GM19023 (cell line): Measurements from ENCODE around the gene DGKH.
"Not testable (repeated sequence)": the region's sequence is repeated elsewhere in the genome, so short reads cannot be mapped to it uniquely, and the experiment has no call there.

ENCODE experiments used
- ATAC-seq: cut with Tn5 transposase; IDR thresholded peaks from one replicate; pipeline ENCODE4 v1.9.1; 2021; ENCODE audit warnings: mild to moderate bottlenecking, moderate library complexity; ENCODE audit not compliant: unreplicated experiment

Gene DGKH

DNA sequence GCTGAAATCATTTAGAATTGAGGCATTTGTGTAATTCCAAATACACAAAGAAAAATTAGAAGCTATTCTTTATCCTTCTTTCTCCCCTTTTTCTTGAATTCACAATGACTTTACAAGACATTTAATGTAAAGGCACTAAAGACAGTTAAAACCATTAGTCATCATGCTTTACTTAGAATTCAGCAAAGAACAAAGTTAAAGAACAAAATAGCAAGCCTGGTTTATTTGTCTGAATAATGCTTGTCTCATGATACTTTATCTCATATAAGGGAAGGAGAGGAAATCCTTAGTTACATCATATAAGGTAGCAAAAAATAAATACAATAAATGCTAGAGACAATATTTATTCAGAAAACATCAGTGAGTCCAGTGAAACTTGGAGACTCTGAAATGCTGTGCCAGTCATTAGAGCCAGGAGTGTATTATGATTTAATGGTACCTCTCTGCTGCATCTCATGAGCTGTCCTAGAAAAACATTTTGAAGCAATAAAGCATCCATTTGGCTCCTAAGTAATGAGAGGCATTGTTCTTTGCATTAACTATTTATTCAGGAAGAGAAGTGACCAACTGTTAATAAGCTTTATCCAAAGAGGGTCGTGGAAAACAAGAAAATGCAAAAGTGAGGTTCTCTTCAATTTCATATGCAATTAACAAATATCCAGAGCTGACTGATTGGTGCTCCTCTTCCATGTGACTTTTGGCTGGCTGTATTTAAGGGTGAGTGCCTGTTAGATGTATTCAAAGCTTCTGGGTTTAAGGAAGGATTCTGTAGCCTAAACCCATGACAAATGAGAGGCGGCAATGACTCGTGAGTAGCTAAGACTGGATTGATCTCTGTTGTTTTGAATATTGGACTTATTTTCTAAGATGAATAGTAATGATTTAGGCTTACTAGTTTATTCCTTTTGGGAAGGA is 105.0 kb downstream of the DGKH start:
- ATAC-seq, result no peak

DNA sequence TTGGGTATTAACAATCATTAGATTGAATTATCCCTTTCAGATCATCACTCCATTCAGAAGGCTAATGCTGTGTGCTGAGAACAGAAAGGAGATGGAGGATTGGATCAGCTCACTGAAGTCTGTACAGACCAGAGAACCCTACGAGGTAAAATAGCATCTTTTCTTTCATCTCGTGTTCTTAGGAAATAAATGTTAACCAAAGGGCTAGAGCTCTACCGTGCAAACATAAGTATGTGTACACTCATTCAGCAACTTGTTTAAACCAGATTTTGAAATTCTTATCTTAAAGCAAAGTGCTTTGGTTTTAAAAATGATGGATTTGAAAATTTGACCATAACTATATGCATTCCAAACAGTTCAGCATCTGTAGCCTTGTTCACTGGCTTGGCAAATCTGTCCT is 106.8 kb downstream of the DGKH start:
- no peak for ATAC-seq

DNA sequence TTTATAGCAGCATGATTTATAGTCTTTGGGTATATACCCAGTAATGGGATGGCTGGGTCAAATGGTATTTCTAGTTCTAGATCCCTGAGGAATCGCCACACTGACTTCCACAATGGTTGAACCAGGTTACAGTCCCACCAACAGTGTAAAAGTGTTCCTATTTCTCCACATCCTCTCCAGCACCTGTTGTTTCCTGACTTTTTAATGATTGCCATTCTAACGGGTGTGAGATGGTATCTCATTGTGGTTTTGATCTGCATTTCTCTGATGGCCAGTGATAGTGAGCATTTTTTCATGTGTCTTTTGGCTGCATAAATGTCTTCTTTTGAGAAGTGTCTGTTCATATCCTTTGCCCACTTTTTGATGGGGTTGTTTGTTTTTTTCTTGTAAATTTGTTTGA is 114.9 kb downstream of the DGKH start:
- not testable (repeated sequence) for ATAC-seq

DNA sequence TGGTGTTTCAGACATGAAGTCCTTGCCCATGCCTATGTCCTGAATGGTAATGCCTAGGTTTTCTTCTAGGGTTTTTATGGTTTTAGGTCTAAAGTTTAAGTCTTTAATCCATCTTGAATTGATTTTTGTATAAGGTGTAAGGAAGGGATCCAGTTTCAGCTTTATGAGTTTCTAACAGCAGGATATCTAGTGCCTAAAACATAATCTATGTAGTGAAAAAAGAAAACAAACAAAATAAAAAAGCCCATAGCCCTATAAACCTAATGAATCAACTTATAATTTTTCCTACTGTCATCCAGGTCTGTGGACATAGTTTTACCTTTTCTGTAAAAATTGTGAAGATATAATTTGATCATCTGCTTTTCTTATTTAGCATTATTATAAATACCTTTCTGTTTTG is 115.5 kb downstream of the DGKH start:
- not testable (repeated sequence) for ATAC-seq

DNA sequence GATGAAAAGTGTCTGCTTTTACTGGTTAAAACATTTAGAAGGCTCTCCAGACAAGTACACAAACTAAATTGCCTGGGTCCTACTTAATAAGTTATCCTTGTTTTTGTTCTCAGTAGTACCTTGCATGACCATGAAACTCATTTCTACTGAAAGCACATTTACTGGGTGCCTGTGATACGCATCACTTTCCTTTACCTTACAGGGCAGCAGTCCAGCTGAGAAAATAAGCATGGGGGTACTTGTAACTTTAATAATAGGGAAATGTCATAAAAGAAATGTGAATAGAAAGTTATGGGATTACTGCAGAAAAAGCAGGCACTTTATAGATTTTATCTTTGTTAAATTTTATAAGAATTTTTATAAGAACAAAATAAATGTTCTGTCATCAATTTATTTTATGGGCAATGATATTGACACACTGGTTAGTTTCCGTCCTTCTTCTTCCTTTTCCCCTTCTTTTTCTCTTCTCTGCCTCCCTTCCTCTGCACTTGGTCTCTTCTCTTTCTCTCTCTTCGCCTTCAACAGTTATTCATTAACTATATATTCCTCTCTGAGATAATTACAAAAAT is 116.2 kb downstream of the DGKH start:
- ATAC-seq, result no peak

DNA sequence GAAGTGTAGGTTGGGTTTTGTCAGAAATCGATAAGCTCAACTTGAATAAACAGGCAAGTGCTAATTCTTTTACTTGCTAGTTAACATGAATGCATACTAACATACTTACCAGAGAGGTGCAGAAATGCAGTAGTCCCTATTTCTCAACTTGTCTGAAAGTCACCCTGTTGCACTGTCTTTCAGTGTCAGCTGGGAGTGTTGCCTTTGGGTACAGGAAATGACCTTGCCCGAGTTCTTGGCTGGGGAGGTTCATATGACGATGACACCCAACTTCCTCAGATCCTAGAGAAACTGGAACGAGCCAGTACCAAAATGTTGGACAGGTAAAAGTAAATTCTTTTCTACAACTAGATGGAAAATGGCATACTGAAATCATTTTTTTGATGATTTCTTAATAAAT is 120.0 kb downstream of the DGKH start:
- no peak for ATAC-seq

DNA sequence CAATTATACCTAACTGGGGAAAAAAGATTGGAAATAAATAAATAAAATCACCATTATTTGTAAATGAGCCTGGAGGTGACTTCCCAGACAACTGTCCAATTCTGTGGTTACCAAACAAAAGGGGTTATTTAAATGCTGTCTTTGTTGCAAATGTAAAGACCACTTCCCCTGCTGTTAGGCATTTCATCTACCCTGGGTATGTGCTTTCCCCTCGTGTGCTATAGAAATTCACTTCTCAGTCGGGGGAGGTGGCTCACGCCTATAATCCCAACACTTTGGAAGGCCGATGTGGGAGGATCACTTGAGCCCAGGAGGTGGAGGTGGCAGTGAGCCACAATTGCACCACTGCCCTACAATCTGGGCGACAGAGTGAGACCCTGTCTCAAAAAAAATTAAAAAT is 121.6 kb downstream of the DGKH start:
- ATAC-seq, result no peak

DNA sequence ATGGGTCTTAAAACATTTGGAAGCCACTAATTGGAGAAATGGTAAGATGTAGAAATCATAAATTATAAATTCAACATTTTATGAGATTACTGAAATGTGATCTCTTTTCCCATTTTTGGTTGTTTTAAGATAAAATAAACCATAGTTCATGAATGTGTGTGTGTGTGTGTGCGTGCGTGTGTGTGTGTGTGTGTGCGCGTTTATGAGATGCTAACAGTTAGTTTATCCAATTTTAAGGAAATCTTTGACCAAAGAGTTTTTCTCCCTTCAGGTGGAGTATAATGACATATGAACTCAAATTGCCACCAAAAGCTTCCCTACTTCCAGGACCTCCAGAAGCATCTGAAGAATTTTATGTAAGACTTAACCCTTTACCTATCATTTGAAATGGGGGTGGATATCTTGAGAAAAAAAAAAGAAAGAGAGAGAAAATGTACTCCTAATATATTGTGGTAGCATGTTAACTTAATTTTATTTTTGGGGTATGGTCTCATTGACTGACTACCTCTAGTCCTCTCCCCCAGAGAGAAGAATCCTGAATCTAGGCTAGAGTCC is 125.4 kb downstream of the DGKH start:
- no peak for ATAC-seq

DNA sequence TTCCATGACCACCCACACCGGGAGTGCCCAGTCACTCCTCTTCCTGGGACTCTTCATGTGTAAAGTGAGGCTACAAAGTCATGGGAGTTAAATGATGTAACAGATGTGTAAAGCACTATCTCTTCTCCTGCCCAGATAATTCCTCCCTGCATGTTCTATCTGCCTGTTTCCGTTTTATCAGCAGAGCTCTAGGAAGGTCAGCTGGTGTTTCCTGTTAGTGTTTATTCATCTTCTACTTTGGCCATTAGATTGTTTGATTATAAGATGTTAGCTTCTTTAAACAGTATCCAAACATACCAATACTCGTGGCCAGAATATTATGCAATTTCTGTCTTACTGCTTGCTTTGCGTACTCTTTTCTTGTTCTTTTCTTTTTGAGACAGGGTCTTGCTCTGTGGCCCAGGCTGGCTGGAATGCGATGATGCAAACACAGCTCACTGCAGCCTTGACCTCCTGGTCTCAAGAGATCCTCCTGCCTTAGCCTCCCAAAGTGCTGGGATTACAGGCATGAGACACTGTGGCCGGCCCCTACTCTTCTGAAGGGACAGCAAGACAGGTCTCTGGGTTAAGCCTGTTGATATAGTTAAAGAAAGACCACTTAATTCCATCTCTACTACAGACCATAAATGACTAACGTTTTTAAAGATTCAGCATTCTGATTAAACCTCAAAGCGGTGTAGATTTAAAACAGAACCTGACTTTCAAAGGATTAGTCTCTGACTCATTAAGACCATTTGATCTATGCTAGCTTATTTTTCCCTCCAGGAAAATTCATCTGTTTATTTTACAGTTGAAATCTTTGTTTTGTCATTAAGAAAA is 126.1 kb downstream of the DGKH start:
- ATAC-seq, result no peak

DNA sequence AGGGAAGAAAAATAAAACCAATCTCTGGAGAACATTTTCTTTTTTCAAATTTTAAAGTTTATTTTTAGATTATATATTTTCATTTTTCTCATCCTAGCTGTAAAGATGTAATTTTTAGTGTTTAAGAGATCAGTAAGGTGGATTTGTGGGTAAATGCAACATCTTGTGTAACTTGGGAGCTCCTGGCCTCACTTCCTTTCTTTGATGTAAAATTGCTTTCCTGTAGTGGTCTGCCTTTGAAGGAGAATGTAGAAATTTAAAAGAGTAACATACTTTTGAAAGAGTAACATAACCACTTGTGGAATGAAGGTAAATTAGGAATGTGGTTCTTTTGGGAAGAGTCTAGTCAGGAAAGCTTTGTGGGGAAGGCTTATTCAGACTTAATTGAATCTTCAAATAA is 127.8 kb downstream of the DGKH start:
- ATAC-seq, result no peak

DNA sequence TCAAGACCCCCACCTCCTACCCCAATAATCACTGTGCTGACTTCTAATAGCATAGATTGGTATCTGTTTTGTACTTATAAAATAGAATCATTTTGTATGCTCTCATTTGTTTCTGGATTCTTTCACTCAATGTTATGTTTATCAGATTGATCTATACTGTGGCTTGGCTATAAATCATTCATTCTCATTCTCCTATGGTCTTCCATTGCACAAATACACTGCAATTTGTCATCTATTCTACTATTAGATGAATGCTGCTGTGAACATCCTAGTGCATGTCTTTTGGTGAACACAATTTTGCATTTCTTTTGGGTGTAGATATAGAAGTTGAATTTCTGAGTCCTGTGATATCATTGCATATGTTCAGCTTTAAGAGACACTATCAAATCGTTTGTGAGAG is 128.7 kb downstream of the DGKH start:
- no peak for ATAC-seq

DNA sequence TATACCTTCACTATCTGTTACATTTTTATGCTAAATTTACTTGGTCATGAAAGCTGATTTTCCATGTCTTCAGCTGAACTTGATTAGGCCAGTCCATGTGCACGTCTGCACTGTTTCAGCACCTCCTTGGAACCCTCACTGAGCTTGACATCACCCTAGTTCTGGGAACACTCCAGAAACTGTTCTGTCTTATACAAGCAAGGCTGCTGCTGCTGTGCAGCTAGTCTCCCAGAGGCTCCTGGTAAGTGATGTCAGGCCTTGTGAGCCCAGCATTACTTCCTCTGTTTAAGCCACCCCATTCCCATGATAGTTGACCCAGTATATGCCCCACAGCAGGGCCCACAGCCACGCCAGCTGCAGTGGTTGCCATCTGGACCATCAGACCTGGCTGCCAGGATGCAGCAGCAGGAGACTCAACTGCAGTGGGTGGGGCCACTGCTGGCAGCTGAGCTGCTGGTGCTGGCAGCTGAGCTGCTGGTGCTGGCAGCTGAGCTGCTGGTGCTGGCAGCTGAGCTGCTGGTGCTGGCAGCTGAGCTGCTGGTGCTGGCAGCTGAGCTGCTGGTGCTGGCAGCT is 133.0 kb downstream of the DGKH start:
- ATAC-seq, result no peak

DNA sequence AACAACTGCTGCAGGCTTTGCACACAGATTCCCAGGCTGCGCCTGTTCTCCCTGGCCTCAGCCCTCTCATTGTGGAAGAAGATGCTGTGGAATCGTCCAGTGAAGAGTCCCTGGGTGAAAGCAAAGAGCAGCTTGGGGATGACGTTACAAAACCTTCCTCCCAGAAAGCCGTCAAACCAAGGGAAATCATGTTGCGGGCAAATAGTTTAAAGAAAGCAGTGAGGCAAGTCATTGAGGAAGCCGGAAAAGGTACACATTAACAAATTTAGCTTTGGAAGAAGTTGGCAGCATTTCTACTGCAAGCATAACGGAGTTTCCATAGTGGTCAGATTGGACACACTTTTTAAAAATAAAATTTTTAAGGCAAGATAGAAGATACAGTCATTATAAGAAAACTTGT is 140.6 kb downstream of the DGKH start:
- ATAC-seq, result no peak

DNA sequence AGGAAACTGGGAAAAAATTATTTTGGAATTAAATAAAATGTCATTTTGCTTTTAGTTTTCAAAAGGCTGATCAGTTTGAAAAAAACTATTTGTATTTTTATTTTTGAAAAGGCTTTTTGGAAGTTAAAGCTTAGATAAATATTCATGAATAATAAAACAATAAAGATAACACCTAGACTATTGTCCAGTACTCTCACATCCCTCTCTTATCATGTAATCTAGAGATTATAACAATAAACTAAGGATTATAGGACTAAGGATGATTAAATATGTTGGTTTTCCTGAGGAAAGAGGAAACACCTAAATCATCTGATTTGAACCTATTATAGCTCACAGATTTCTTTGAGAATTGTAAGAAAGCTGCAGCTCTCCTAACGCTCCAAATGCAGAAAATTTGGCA is 142.1 kb downstream of the DGKH start:
- no peak for ATAC-seq

DNA sequence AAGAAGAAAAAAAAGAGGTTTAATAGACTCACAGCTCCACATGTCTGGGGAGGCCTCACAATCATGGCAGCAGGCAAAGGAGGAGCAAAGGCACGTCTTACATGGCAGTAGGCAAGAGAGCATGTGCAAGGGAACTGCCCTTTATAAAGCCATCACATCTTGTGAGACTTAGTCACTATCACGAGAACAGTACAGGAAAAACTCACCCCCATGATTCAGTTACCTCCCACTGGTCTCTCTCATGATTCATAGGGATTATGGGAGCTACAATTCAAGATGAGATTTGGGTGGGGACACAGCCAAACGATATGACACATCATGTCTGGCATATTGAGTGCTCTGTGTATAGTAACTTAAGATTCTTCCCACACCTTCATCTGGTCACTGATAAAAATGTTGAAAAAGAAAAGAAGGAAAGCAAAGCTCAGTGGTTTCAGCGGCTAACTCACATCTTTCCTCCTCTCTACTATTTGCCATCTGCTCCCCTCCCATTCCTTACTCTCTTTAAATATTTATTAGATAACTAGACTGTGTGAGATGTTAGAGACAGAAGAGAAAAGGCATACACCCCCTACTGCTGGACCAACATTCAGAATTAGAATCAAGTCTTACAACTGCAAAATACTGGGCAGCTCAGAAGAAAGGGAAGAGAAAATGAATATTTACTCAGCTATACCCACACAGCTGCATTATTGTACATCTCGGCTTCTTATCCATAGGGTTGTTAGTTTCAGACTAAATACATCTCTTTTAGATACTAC is 163.4 kb downstream of the DGKH start:
- ATAC-seq, result no peak

DNA sequence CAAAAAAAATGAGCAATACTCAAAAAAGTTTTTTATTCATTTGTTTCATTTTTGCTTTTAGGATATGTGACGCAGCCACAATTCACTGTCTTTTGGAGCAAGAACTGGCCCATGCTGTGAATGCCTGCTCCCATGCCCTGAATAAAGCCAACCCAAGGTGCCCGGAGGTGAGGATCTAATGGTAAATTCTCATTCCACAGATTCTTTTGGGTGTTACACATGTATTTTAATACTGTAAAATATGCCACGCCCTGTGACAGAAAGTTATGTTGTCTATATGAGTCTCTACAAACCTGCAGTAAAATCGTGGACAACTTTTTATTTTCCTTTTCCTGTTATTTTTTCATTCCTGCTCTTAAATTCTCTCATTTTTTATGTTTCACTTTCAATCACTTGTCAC is 166.0 kb downstream of the DGKH start:
- no peak for ATAC-seq

DNA sequence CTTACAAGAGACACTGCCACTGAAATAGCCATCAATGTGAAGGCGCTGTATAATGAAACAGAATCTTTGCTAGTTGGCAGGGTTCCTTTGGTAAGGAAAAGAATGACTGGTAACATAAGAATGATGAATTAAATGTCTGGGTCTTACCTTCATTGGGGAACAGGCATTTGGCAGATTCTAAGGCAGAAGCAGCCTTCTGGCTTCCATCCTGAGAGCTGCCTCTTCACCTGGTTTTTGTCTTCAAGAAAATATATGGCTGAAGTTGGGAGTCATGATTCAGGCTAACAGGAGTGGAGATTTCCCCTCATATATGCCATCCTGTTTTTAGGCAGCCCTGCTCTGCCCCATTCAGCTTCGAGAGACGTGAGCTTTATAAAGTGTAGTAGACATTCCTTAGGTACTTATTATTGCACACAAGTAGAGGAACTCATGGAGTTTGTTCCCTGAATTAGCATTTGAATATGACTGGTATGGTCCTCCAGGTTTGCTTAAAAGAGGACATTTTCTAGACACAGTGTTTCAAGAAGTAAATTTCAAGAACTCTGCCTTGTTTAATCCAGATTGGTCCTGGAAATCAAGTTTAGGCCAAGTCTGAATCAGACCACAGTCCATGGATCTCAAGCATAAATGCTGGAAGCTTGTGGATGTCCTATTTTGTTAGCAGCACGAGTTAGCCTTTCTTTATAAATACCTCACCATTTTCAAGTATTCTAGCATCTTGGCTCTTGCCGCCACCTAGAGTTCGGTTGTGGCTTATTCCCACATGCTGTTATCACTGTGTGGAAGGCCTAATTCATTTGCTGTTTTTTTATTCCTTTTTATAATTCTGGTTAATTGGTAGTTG is 167.4 kb downstream of the DGKH start:
- no peak for ATAC-seq

DNA sequence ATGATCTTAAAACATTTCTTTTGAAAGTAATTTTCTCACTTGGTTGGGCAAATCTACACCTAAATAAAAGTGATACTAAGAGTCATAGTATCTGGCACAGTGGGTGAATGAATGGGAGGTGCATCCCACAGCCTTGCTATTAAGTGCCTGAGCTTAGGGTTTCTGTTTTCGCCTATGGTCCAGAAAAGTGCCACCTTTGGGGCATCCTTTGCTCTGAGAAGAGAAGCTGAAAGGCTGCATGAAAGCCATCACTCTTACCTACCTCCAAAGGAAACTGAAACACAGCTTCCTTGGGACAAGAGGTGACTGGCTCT is 167.9 kb downstream of the DGKH start:
- no peak for ATAC-seq

DNA sequence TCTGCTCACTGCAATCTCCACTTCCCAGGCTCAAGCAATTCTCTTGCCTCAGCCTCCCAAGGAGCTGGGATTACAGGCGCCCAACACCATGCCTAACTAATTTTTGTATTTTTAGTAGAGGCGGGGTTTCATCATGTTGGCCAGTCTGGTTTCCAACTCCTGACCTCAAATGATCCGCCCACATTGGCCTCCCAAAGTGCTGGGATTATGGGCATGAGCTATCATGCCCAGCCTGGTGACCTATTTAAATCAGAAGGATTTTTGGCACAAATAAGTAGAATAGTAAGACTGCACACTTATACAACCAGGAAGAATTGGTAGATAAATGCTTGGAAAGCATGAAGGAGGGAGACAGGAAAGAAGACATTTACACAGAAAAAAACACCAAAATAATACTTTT is 170.1 kb downstream of the DGKH start:
- ATAC-seq, result no peak

DNA sequence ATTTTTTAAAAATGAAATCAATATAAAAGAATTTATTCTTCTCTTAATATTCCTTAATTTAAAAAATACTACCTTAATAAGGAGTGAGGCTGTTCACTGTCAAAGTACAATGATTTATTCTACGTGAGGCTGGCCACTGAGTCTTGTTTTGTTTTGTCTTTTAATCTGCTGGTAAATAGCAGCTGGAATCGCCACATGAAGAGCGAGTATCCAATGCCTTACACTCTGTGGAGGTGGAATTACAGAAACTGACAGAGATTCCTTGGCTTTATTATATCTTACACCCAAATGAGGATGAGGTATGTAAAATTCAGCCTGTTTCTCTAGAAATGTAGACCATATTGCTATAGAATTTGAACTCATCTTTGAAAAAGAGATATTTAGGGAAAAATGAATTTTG is 170.6 kb downstream of the DGKH start:
- no peak for ATAC-seq
